K562 treated with DMSO at 1 percent for 48 hours (cell line): Measurements from ENCODE around the gene TASP1. TPM values are rescaled to one million over a fixed set of nuclear protein-coding genes. Genes with fewer than 3 reads are reported as not detected.

Source experiments
- total RNA-seq: library from RNA; unstranded; fragments of 300-600 nt; gene quantifications from 2 replicates; pipeline ENCODE4 v1.2.3, GENCODE V29; 2022; ENCODE audit warnings: low replicate concordance; ENCODE audit errors: extremely low read depth

TASP1 gene
- not detected in 2 replicates for total RNA-seq

DNA sequence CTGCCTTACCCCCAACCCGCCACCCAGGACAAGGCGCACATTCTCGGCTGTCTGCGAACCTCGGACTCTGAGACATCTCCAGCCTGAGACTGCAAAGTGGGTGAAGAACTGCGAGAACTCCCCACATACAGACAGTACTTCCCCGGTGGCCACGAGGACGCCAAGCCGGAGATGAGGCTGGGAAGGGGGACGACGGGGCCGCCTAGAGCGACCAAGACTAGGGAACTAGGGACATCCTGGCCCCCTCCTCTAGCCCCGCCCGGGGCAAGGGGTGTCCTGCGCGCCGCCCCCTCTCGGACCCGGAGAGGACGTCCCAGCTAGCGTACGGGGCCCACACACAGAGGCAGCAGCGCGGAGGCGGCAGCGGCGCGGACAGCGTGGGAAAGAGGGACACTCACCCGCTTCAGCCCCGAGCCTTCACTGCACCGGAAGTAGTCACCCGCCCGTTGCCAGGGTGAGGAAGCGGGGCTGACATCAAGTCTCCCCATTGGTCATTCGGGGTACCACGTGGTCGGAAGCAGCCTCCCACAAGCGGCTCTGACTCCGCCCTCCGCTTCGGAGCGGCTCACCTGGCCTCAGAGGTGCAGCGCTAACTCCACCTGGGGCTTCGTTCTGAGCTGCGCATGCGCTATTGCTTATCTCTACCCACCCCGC lies at the start of gene TASP1:
Gene TASP1 (minus strand): TSS at position 437 of the 654 bp plus-strand sequence. CDS start 8,854 bp downstream, outside the sequence.

Other genes starting within 250 kb of the TASP1 start
- not detected in 2 replicates for gene ESF1, start 146.0 kb upstream of the TASP1 start, total RNA-seq
- gene NDUFAF5, start 146.1 kb upstream of the TASP1 start, total RNA-seq: not detected in 2 replicates